Measurements from ENCODE around the gene SLK. TPM values are rescaled to one million over a fixed set of nuclear protein-coding genes. Genes with fewer than 3 reads are reported as not detected.

Gene SLK
- total and polyA plus RNA-seq, 2 of the 4 experiments (the other 2 are of a cell fraction): 8.1 to 21.5 TPM

- no peak overlapping the region for H3K4me3 ChIP-seq (ENCODE audit: insufficient read depth, low read depth, low read length)
- no peak for ATAC-seq (ENCODE audit: low read depth)
- 96% methylated on average over 4 of the region's 11 CpGs; no CpG with 5 or more reads in 1 of the 2 experiments for WGBS, 2 experiments (ENCODE audit: extremely low coverage in 2 of 2, insufficient read length in 1 of 2)
- CTCF ChIA-PET: interaction anchor here (0.9 to 1.4 kb wide), 2 partner anchors 15 to 105 kb away, joined by 3 read pairs; no protein-coding TSS in a partner anchor
- H3K9ac ChIP-seq (ENCODE audit: low read depth, low read length): no peak overlapping the region
- no peak overlapping the region for H3K56ac ChIP-seq (ENCODE audit: extremely low read depth, insufficient read depth, low read length)
- no peak overlapping the region for H3K27ac ChIP-seq (ENCODE audit: insufficient read depth, low read length)
- H4K91ac ChIP-seq (ENCODE audit: insufficient read depth, low read depth, low read length): no peak overlapping the region
- H3K79me1 ChIP-seq (ENCODE audit: low read depth in 1 of 2, low read length in 2 of 2): no peaks in the 10 kb centered on the region; a peak in 1 of 4 replicates
- no peak for TF ChIP-seq MAZ (IDR thresholded peaks at IDR 0.05; ENCODE audit: borderline replicate concordance, low read depth, low read length)
- no peak overlapping the region for H3K23ac ChIP-seq (ENCODE audit: low read depth, low read length)
- H3K4me1 ChIP-seq (ENCODE audit: control insufficient read depth, insufficient read depth, low read length): no peaks in the 10 kb centered on the region
- no peak overlapping the region for H2BK120ac ChIP-seq (ENCODE audit: low read depth, low read length)
- H3K27me3 ChIP-seq (ENCODE audit: control insufficient read depth, insufficient read depth, low read length): no peaks in the 10 kb centered on the region
- H3K9me3 ChIP-seq (ENCODE audit: control insufficient read depth, insufficient read depth, low read length): no peaks in the 10 kb centered on the region
- H4K8ac ChIP-seq (ENCODE audit: low read depth in 2 of 2, low read length in 2 of 2): no peak overlapping the region
- H3K4ac ChIP-seq (ENCODE audit: low read depth, low read length): no peak overlapping the region
- peaks cover 17% of the 10 kb centered on the region; the same call in 1 of the 2 replicates for H3K9me1 ChIP-seq (ENCODE audit: insufficient read depth, low read length)
- no peaks in the 10 kb centered on the region for H4K20me1 ChIP-seq (ENCODE audit: insufficient read depth, low read length)
- no peak overlapping the region for H4K5ac ChIP-seq (ENCODE audit: low read depth, low read length)
- no peak overlapping the region for H2AFZ ChIP-seq (replicated peaks; ENCODE audit: low read length, poor library complexity)
- H2AK9ac ChIP-seq (replicated peaks; ENCODE audit: low read depth, low read length, poor library complexity): no peak overlapping the region
- no peak overlapping the region for H2AK5ac ChIP-seq (ENCODE audit: low read depth, low read length)
- H2BK20ac ChIP-seq (ENCODE audit: low read depth, low read length): no peak overlapping the region
- no peak overlapping the region for H2BK15ac ChIP-seq (ENCODE audit: low read depth, low read length)
- no TSS peak for BruUV-seq (replicated peaks)
- DNase-seq: no peak
- POLR2A ChIA-PET (ENCODE audit: unreplicated experiment): no interaction called here
- H2BK5ac ChIP-seq (ENCODE audit: low read depth, low read length, poor library complexity, severe bottlenecking): no peak overlapping the region
- no peak overlapping the region for H3K4me2 ChIP-seq (ENCODE audit: low read depth, low read length)
- H3K36me3 ChIP-seq (ENCODE audit: control insufficient read depth, insufficient read depth, low read length): peaks cover 7% of the 10 kb centered on the region
- no peak overlapping the region for H3K18ac ChIP-seq (ENCODE audit: low read depth, low read length)
- H3K14ac ChIP-seq (replicated peaks; ENCODE audit: low read depth, low read length): no peak overlapping the region
- intact Hi-C loops (cut with micrococcal nuclease): no loop called here
- in situ Hi-C loops (cut with MboI; ENCODE audit: low sequenced_read_pairs): no loop called here
- dilution Hi-C loops (cut with HindIII; ENCODE audit: low sequenced_read_pairs, unreplicated experiment): no loop called here
Observed at GRCh38 chr10:104033966-104034365, 67.0 kb downstream of the SLK start.

Measured in IMR-90 (cell line).